EL (cell line): ENCODE measurements around the gene TRIM71.

Experiments used
- DNase-seq: peaks from one replicate; pipeline ENCODE4 v3.0.0-alpha.2; 2016

TRIM71 gene

GRCh38 chr3:32869513-32870047 is 51.8 kb downstream of the TRIM71 start:
- no peak for DNase-seq

- no peak for DNase-seq
These were observed 52.7 kb downstream of the TRIM71 start for GRCh38 chr3:32870373-32871095.

- no peak for DNase-seq
These were observed 53.5 kb downstream of the TRIM71 start for GRCh38 chr3:32871273-32871672.

- peak; percentile 17 for DNase-seq
These were observed 54.9 kb downstream of the TRIM71 start for GRCh38 chr3:32872487-32873382.

GRCh38 chr3:32873531-32874130 is 55.8 kb downstream of the TRIM71 start:
- DNase-seq, result no peak

DNA sequence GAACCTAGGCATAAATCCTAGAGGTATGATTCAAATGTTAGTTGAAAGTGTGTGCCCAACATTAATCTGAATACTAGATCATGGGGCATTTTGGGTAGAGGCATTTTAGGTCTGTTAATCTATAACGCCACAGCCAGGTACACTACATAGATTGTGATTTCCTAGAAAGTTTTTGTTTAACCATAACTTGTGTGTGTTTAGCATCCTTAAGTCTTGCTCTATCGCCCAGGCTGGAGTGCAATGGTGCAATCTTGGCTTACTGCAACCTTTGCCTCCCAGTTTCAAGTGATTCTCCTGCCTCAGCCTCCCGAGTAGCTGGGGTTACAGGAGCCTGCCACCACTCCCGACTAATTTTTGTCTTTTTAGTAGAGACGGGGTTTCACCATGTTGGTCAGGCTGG is 59.1 kb downstream of the TRIM71 start:
- DNase-seq, result no peak

DNA sequence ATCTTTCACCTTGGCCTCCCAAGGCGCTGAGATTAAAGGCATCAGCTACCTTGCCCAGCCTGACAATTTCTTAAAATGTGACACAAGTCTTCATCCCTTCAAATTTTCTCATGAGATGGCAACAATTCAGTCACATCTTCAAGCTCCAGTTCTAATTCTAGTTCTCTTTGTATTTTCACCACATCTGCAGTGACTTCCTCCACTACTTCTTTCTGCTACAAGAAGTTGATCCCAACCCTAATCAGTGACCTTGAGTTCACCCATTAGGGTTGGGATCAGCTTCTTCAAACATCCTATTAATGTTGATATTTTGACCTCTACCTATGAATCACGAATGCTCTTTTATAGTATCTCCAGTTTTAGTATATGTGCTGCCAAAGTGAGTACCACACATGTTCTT is 59.8 kb downstream of the TRIM71 start:
- no peak for DNase-seq

- DNase-seq, result no peak
These were observed 62.4 kb downstream of the TRIM71 start for GRCh38 chr3:32880225-32880624.

DNA sequence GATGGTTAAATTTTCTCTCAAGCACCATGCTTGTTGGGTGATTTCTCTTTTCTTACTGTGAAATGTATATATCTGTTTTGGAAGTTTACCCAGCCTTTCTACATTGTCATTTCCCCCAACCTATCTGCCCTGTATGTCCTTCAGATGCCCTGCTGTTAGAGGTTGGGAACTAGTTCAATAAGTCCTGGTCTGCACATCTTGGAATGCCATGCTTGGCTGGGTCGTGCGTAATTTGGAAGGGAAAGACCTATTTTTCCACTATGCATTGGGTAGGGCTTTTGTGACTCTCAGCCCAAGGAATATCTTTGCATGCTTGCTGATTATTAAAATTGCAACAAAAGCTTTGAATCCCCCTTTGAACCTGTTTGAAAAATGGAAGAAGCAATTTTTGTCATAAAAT is 63.8 kb downstream of the TRIM71 start:
- DNase-seq, result no peak

GRCh38 chr3:32882189-32882588 is 64.4 kb downstream of the TRIM71 start:
- no peak for DNase-seq

- no peak for DNase-seq
These were observed 64.8 kb downstream of the TRIM71 start for GRCh38 chr3:32882603-32883025.

- DNase-seq, result no peak
These were observed 66.0 kb downstream of the TRIM71 start for GRCh38 chr3:32883817-32884216.

DNA sequence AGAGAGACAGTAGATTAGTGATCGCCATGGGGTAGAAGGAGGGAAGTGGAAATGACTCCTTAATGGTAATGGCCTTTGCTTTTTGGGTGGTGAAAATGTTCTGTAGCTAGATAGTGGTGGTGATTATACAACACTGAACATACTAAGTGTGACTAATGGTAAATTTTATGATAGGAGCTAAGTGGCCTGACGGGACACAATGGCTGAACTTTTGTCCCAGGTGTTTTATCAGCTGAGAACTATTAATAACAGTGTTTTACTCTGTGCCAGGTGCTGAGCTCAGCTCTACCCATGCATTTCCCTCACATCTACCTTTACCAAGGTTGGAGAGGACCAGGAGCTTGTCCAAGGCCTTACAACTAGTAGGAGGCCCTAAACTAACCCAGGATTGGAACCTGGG is 66.8 kb downstream of the TRIM71 start:
- DNase-seq, result no peak

DNA sequence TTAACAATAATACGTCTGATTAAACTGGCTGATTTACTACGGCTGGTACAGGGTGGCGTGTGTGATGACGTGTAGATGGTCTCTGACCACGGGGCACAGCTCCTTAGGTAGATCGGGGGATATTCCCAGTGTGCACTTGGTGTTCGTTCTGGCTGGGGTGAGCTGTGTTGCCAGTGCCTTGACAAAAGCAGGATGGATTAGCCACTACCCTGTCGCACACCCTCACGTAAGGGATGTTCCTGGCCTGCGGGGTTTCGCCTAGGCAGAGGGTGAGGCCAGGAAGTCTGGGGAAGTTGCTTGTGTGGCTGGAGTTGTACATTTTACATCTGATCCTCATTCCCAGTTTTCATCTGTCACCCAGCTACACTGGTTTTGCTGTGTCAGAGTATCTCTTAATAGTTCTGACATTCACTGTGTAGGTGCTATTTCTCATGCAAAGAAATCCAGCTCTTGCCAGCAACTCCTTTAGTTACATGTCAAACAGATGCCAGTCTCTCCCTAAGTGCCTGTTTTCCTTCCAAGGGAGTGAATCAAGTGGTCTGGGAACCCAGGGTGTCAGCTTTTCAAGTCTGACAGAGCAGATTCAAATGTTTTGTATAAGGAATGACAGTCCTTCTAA is 67.6 kb downstream of the TRIM71 start:
- no peak for DNase-seq

DNA sequence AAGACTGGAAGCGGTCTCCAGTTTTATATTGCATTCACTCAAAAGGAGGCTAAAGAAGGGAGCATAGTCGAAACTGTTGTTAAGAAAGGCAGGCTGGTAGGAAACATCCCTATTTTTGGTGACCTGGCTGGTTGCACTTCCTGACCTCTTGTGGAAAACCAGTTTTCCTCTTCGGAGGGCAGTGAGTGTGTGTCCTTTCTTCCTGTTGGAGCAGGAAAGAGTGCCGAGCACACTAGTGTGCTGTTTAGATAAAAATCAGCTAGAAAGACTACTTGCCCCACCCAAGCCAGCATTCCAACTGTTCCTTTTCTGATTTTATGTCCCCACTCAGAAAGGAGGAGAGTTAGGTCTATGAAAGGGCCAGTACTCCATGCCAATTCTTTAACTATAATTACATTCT is 68.5 kb downstream of the TRIM71 start:
- DNase-seq, result no peak

- no peak for DNase-seq
These were observed 69.1 kb downstream of the TRIM71 start for GRCh38 chr3:32886911-32887310.

GRCh38 chr3:32888739-32889138 is 70.9 kb downstream of the TRIM71 start:
- DNase-seq, result no peak

DNA sequence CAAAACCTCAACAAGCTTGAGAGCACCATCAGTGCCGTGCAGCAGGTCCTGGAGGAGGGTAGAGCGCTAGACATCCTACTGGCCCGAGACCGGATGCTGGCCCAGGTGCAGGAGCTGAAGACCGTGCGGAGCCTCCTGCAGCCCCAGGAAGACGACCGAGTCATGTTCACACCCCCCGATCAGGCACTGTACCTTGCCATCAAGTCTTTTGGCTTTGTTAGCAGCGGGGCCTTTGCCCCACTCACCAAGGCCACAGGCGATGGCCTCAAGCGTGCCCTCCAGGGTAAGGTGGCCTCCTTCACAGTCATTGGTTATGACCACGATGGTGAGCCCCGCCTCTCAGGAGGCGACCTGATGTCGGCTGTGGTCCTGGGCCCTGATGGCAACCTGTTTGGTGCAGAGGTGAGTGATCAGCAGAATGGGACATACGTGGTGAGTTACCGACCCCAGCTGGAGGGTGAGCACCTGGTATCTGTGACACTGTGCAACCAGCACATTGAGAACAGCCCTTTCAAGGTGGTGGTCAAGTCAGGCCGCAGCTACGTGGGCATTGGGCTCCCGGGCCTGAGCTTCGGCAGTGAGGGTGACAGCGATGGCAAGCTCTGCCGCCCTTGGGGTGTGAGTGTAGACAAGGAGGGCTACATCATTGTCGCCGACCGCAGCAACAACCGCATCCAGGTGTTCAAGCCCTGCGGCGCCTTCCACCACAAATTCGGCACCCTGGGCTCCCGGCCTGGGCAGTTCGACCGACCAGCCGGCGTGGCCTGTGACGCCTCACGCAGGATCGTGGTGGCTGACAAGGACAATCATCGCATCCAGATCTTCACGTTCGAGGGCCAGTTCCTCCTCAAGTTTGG is 72.9 kb downstream of the TRIM71 start:
- DNase-seq, result no peak

DNA sequence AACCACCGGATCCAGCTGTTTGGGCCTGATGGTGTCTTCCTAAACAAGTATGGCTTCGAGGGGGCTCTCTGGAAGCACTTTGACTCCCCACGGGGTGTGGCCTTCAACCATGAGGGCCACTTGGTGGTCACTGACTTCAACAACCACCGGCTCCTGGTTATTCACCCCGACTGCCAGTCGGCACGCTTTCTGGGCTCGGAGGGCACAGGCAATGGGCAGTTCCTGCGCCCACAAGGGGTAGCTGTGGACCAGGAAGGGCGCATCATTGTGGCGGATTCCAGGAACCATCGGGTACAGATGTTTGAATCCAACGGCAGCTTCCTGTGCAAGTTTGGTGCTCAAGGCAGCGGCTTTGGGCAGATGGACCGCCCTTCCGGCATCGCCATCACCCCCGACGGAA is 73.6 kb downstream of the TRIM71 start:
- DNase-seq, result no peak

DNA sequence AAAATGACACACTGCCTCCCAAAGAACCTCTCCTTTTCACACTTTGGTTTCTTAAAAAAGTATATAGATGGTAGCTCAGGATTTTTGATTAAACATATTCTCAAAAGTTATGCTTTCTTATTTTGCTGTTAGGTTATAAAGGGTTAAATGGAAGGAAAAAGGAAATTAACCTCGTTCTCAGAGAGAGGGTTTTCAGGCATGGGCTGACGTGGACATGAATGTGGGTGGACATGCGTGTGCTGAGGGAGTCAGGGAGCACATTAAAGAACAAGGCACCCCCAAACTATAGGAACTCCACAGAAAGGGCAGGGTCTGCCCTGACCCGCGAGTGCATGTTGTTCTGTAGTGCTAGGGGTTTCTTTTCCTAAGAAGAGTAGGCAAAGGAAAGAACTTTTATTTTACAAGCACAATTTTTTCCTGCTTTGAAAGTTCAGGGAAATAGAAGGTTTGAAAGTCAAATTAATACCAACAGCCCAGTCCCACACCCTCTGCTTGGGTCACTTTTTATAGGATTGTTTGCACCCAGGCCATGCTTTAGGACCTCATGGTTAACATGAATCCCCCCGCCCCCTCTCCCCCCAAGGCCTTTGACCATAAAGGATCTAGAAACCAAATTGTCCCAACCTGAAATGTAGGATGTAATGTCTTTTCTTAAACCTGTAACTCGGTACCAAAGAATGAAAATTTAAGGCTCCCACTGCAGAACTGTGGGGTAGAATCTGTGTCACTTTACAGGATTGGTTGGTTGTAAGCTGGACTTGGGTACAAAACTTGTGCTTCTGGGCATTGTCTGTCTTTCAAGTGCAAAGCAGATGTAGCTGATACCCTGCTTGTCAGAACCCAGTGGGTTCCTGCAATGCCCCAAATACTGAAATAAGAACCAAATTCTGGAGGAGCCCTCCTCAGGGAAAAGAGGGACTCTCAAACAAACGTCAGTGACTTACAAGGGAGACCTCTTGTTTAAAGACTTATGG is 75.1 kb downstream of the TRIM71 start:
- no peak for DNase-seq

GRCh38 chr3:32894977-32895376 is 77.2 kb downstream of the TRIM71 start:
- DNase-seq, result no peak
